Endothelial cell of umbilical vein (primary cell): ENCODE data around the gene ZNF154. TPM values are rescaled to one million over a fixed set of nuclear protein-coding genes. Genes with fewer than 3 reads are reported as not detected.

ENCODE experiments used
- BruUV-seq: library from RNA; stranded (reverse); fragments of 400-500 nt; replicated peaks from 2 replicates; lab custom pipeline; 2021; lab: Mats Ljungman, UMichigan
- CTCF ChIA-PET: fragments of 300-600, 350-600 bp; sonication (Branson Sonifier 250); formaldehyde crosslinking; loops from one replicate; lab custom pipeline; 2021; ENCODE audit warnings: antibody characterized with exemption, inconsistent platforms; lab: Charles Lee
- POLR2A ChIA-PET: fragments of 300-600, 350-600 bp; sonication (Branson Sonifier 250); formaldehyde crosslinking; loops from one replicate; lab custom pipeline; 2021; ENCODE audit warnings: antibody characterized with exemption, inconsistent platforms; lab: Charles Lee
- DNase-seq: peaks from one replicate; pipeline ENCODE4 v3.0.0-alpha.2; 2011; ENCODE audit warnings: low read depth, low spot score
- FAIRE-seq: peaks from 2 replicates; lab custom pipeline; 2011; peaks lifted over from hg19 to GRCh38; lab: Jason Lieb, UNC
- H2AFZ ChIP-seq: 2 replicates; pipeline ENCODE4 v1.6.0; 2012; ENCODE audit warnings: low read depth, low read length, control low read depth, inconsistent platforms
- H3K27ac ChIP-seq: 2 replicates; pipeline ENCODE4 v1.5.1; 2011; ENCODE audit warnings: low read depth, mild to moderate bottlenecking, control low read depth, low read length, moderate library complexity; ENCODE audit not compliant: insufficient read depth
- H3K27me3 ChIP-seq, 2 experiments: 2 replicates each; pipeline versions ENCODE4 v1.6.0 to v1.6.1; 2011; ENCODE audit warnings: low read length in 2 of 2, mixed read lengths in 1 of 2; ENCODE audit not compliant: control insufficient read depth in 2 of 2, insufficient read depth in 2 of 2
- H3K36me3 ChIP-seq, 2 experiments: 2 replicates in 1 of 2; 3 replicates in 1 of 2; pipeline ENCODE4 v1.5.1; 2011; ENCODE audit warnings: low read length in 2 of 2, mild to moderate bottlenecking in 1 of 2, moderate library complexity in 1 of 2; ENCODE audit not compliant: control insufficient read depth in 2 of 2, insufficient read depth in 2 of 2; ENCODE audit errors: extremely low read depth in 1 of 2
- H3K4me1 ChIP-seq: 3 replicates; pipeline ENCODE4 v1.5.1; 2011; ENCODE audit warnings: mild to moderate bottlenecking, low read length; ENCODE audit not compliant: control insufficient read depth, insufficient read depth; ENCODE audit errors: extremely low read depth
- H3K4me2 ChIP-seq: 2 replicates; pipeline ENCODE4 v1.6.1; 2011; ENCODE audit warnings: low read length, control low read depth, mixed read lengths; ENCODE audit not compliant: insufficient read depth
- H3K4me3 ChIP-seq, 3 experiments: fragments of 200-600 bp in 1 of 3; sonication (generic), shearing (Covaris generic) in 1 of 3; replicated peaks in 1 of 3; 2 replicates each; pipeline ENCODE4 v1.5.1; 2011 to 2016; ENCODE audit warnings: control low read depth in 3 of 3, low read length in 3 of 3, mild to moderate bottlenecking in 2 of 3, inconsistent platforms in 1 of 3, low read depth in 1 of 3, moderate library complexity in 1 of 3; ENCODE audit not compliant: insufficient read depth in 1 of 3
- H3K79me2 ChIP-seq: 2 replicates; pipeline ENCODE4 v1.6.0; 2012; ENCODE audit warnings: low read length, inconsistent platforms; ENCODE audit not compliant: control insufficient read depth, insufficient read depth
- H3K9ac ChIP-seq: replicated peaks from 2 replicates; pipeline ENCODE3; 2011; ENCODE audit warnings: low read length, control low read depth; ENCODE audit not compliant: insufficient read depth; ENCODE audit errors: extremely low read depth
- H3K9me1 ChIP-seq: replicated peaks from 3 replicates; pipeline ENCODE4 v1.6.0; 2011; ENCODE audit warnings: mild to moderate bottlenecking, low read length; ENCODE audit not compliant: control insufficient read depth, insufficient read depth; ENCODE audit errors: extremely low read depth
- H3K9me3 ChIP-seq: replicated peaks from 2 replicates; pipeline ENCODE4 v1.5.1; 2012; ENCODE audit warnings: low read length, inconsistent platforms; ENCODE audit not compliant: control insufficient read depth, insufficient read depth
- H4K20me1 ChIP-seq: replicated peaks from 2 replicates; pipeline ENCODE3; 2011; ENCODE audit warnings: mild to moderate bottlenecking, low read length; ENCODE audit not compliant: control insufficient read depth, insufficient read depth; ENCODE audit errors: extremely low read depth
- CTCF ChIP-seq, 2 donors: IDR thresholded peaks; 1 replicate in 1 of 2; 2 replicates in 1 of 2; pipeline ENCODE4 v1.5.1; 2011; ENCODE audit warnings: low read length in 2 of 2, mild to moderate bottlenecking in 2 of 2, moderate library complexity in 2 of 2, control low read depth in 1 of 2, inconsistent platforms in 1 of 2, low read depth in 1 of 2; ENCODE audit not compliant: insufficient read depth in 1 of 2; ENCODE audit errors: extremely low read depth in 1 of 2
- EZH2 ChIP-seq: IDR thresholded peaks from 2 replicates; pipeline ENCODE4 v1.6.1; 2012; ENCODE audit warnings: borderline replicate concordance, low read depth, mild to moderate bottlenecking, moderate library complexity, low read length, inconsistent platforms; ENCODE audit not compliant: severe bottlenecking
- FOS ChIP-seq: IDR thresholded peaks from 2 replicates; pipeline ENCODE4 v1.6.1; 2011; ENCODE audit warnings: mild to moderate bottlenecking, low read length, moderate library complexity, borderline replicate concordance; ENCODE audit not compliant: insufficient read depth
- GATA2 ChIP-seq: IDR thresholded peaks from 2 replicates; pipeline ENCODE4 v1.7.0; 2011; ENCODE audit warnings: low read depth, mild to moderate bottlenecking, moderate library complexity, mixed read lengths, low read length; ENCODE audit not compliant: insufficient read length, insufficient read depth
- JUN ChIP-seq: IDR thresholded peaks from 2 replicates; pipeline ENCODE4 v1.6.1; 2011; ENCODE audit warnings: borderline replicate concordance, low read depth; ENCODE audit not compliant: insufficient read length, insufficient read depth
- MAX ChIP-seq: IDR thresholded peaks from 2 replicates; pipeline ENCODE4 v1.6.1; 2011; ENCODE audit not compliant: insufficient read depth, insufficient read length
- MYC ChIP-seq: IDR thresholded peaks from one replicate; pipeline ENCODE4 v1.6.1; 2011; ENCODE audit warnings: mild to moderate bottlenecking, low read depth, low read length
- POLR2A ChIP-seq: IDR thresholded peaks from 2 replicates; pipeline ENCODE4 v1.6.1; 2012; ENCODE audit warnings: low read depth, mild to moderate bottlenecking, control low read depth, low read length
- POLR2AphosphoS5 ChIP-seq: IDR thresholded peaks from 2 replicates; pipeline ENCODE4 v1.6.1; 2012; ENCODE audit warnings: low read depth, mild to moderate bottlenecking, control low read depth, low read length, moderate library complexity; ENCODE audit not compliant: insufficient read depth
- dilution Hi-C: fragments of 300-500 bp; cut with MboI; formaldehyde crosslinking; loops from one replicate; pipeline ENCODE4 v1.15.0; 2019; ENCODE audit warnings: low sequenced_read_pairs; ENCODE audit not compliant: extremely low pct_ligation_motif_present
- intact Hi-C: fragments of 100-400 bp; cut with micrococcal nuclease; formaldehyde crosslinking; loops from one replicate; pipeline ENCODE4 v1.10.0; 2022
- polyA plus RNA-seq, 4 experiments: library from polyadenylated mRNA; depleted of rRNA in 3 of 4; stranded (reverse) in 3 of 4; unstranded in 1 of 4; fragments of >200 nt; gene quantifications; 2 replicates each; pipeline versions ENCODE4 v1.2.1 to v1.2.3, GENCODE V29; 2011 to 2012; ENCODE audit warnings: missing spikeins in 1 of 4
- total RNA-seq: library from RNA; stranded (reverse); gene quantifications from 2 replicates; pipeline ENCODE4 v1.2.3, GENCODE V29; 2021

Gene ZNF154
- total and polyA plus RNA-seq, 2 donors (not counting 3 experiments of a cell fraction or from before 2014, with no cell fraction given), result 1.3 to 2.0 TPM

GRCh38 chr19:57748029-57748428 lies 39.0 kb upstream of the ZNF154 start:
- Histone ChIP-seq H3K9ac (no peak overlapping the region), H3K4me2 (peak overlapping the region; percentile 74), H3K27me3 (no peaks in the 10 kb centered on the region), H4K20me1 (no peaks in the 10 kb centered on the region), H3K9me3 (peaks cover 6% of the 10 kb centered on the region), H3K4me3 (peak overlapping the region in 1 of 3 experiments; percentile 70), H3K36me3 (peaks cover 9 to 28% of the 10 kb centered on the region in 2 experiments), H3K4me1 (peaks cover 3% of the 10 kb centered on the region), H3K79me2 (peaks cover 29% of the 10 kb centered on the region), H3K9me1 (no peaks in the 10 kb centered on the region), H2AFZ (no peak overlapping the region), H3K27ac (no peak overlapping the region)
- dilution Hi-C loops, result no loop called here
- CTCF ChIA-PET, result no interaction called here
- DNase-seq (no peak), FAIRE-seq (no peak)
- intact Hi-C loops, result no loop called here
- POLR2A ChIA-PET, result interaction anchor here (0.6 kb wide), 1 partner anchor 18 kb away, joined by 4 read pairs; no protein-coding TSS in a partner anchor
- BruUV-seq, result no TSS peak
- TF ChIP-seq FOS (no peak), JUN (no peak), EZH2 (no peak), MAX (no peak), GATA2 (no peak), MYC (no peak), CTCF (IDR thresholded peaks at IDR 0.05; ENCODE audit: extremely low read depth in 1 of 2, insufficient read depth in 1 of 2, low read depth in 1 of 2, low read length in 2 of 2) (no peak), POLR2AphosphoS5 (no peak), POLR2A (no peak)
